GM23338 (cell line): Measurements from ENCODE around the gene MOGAT2.

ENCODE experiments used
- CREB1 ChIP-seq: fragments of 250-450 bp; sonication (Bioruptor Pico); IDR thresholded peaks from 2 replicates; pipeline ENCODE4 v1.5.0; 2020; ENCODE audit warnings: low read depth, mild to moderate bottlenecking, moderate library complexity
- EZH2 ChIP-seq: fragments of 200-600 bp; sonication (generic); IDR thresholded peaks from one replicate; pipeline ENCODE4 v1.8.0; 2017; ENCODE audit warnings: antibody characterized with exemption, mild to moderate bottlenecking, low read depth; ENCODE audit not compliant: unreplicated experiment
- EZH2phosphoT487 ChIP-seq: fragments of 200-600 bp; sonication (generic); IDR thresholded peaks from one replicate; pipeline ENCODE4 v1.8.1; 2018; ENCODE audit warnings: antibody characterized with exemption; ENCODE audit not compliant: unreplicated experiment
- JUNB ChIP-seq: IDR thresholded peaks from one replicate; pipeline ENCODE4 v1.6.1; 2016; ENCODE audit warnings: antibody characterized with exemption; ENCODE audit not compliant: unreplicated experiment
- NANOG ChIP-seq: IDR thresholded peaks from 2 replicates; pipeline ENCODE4 v1.6.1; 2016; ENCODE audit warnings: antibody characterized with exemption, borderline replicate concordance
- POLR2AphosphoS5 ChIP-seq: IDR thresholded peaks from 2 replicates; pipeline ENCODE4 v1.6.1; 2016; ENCODE audit warnings: antibody characterized with exemption, low read depth
- STAT1 ChIP-seq: IDR thresholded peaks from one replicate; pipeline ENCODE4 v1.6.1; 2016; ENCODE audit warnings: antibody characterized with exemption; ENCODE audit not compliant: unreplicated experiment
- ZNF114 ChIP-seq: fragments of 250-450 bp; sonication (Bioruptor Pico); IDR thresholded peaks from 2 replicates; pipeline ENCODE4 v1.5.0; 2020; ENCODE audit warnings: mild to moderate bottlenecking, moderate library complexity
- ZNF331 ChIP-seq: fragments of 250-450 bp; sonication (Bioruptor Pico); IDR thresholded peaks from 2 replicates; pipeline ENCODE4 v1.5.0; 2020; ENCODE audit warnings: low read depth, mild to moderate bottlenecking, moderate library complexity
- TF ChIP-seq, protein P1 (sequence below), 2 experiments: fragments of 200-600 bp in 1 of 2; sonication (generic) in 1 of 2; conservative IDR thresholded peaks; 2 replicates each; pipeline versions ENCODE4 v1.5.1 to v1.6.1; 2016 to 2017; ENCODE audit warnings: antibody characterized with exemption in 2 of 2, low read depth in 2 of 2, mild to moderate bottlenecking in 2 of 2, moderate library complexity in 1 of 2
- TF ChIP-seq, protein P2 (sequence below): IDR thresholded peaks from one replicate; pipeline ENCODE4 v1.6.1; 2018; ENCODE audit warnings: antibody characterized with exemption; ENCODE audit not compliant: unreplicated experiment
- TF ChIP-seq, protein P3 (sequence below): IDR thresholded peaks from 2 replicates; pipeline ENCODE4 v1.6.1; 2016; ENCODE audit warnings: antibody characterized with exemption
- TF ChIP-seq, protein P4 (sequence below): fragments of 250-450 bp; sonication (Bioruptor Pico); IDR thresholded peaks from 2 replicates; pipeline ENCODE4 v1.5.0; 2020; ENCODE audit warnings: mild to moderate bottlenecking, moderate library complexity

DNA sequence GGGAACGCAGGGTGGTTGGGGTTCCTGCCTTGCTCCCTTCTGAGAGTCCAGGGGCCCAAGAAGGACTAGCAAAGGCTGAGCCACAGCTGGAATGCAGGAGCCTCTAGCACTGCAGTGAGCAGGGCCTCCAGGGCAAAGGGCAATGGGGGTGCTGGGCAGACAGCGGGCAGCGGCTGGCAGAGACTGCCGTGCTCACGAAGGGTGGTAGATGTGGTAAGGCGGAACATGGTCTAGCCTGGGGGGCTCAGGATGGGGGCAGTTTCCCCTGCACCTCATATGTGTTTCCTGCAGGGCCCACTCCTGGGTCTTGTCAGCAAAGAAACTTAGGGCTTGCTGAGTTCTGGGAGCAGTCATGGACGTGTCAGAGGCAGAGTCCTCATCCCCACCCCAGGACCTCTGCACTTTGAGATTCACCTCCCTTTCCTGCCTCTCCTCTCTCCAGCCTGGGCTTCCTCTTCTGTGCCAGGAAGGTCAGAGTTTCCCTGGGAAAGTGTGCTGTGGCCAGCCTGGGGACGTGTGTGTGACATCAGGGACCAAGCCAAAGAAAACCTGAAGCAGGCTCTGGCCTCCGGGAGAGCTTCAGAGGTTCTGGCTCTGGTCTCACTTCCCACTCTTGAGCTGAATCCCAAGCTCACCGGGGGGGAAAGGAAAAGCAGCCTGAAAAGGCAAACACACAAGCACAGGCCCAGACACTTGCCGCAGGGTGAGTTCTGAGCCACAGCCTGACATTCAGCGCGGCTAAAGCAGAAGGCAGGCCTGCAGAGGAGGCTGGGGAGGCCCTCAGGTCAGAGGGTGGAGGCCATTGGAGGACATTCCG lies 4.4 kb downstream of the MOGAT2 start:
- TF ChIP-seq, protein P1, sequence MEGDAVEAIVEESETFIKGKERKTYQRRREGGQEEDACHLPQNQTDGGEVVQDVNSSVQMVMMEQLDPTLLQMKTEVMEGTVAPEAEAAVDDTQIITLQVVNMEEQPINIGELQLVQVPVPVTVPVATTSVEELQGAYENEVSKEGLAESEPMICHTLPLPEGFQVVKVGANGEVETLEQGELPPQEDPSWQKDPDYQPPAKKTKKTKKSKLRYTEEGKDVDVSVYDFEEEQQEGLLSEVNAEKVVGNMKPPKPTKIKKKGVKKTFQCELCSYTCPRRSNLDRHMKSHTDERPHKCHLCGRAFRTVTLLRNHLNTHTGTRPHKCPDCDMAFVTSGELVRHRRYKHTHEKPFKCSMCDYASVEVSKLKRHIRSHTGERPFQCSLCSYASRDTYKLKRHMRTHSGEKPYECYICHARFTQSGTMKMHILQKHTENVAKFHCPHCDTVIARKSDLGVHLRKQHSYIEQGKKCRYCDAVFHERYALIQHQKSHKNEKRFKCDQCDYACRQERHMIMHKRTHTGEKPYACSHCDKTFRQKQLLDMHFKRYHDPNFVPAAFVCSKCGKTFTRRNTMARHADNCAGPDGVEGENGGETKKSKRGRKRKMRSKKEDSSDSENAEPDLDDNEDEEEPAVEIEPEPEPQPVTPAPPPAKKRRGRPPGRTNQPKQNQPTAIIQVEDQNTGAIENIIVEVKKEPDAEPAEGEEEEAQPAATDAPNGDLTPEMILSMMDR (conservative IDR thresholded peaks at IDR 0.05; ENCODE audit: low read depth in 2 of 2), result no peak
- TF ChIP-seq EZH2phosphoT487 (no peak), EZH2 (no peak), CREB1 (no peak), POLR2AphosphoS5 (no peak), JUNB (no peak), ZNF114 (CRISPR knock-in tag) (no peak), NANOG (no peak), ZNF331 (CRISPR knock-in tag) (no peak), STAT1 (no peak)
- TF ChIP-seq, protein P2, sequence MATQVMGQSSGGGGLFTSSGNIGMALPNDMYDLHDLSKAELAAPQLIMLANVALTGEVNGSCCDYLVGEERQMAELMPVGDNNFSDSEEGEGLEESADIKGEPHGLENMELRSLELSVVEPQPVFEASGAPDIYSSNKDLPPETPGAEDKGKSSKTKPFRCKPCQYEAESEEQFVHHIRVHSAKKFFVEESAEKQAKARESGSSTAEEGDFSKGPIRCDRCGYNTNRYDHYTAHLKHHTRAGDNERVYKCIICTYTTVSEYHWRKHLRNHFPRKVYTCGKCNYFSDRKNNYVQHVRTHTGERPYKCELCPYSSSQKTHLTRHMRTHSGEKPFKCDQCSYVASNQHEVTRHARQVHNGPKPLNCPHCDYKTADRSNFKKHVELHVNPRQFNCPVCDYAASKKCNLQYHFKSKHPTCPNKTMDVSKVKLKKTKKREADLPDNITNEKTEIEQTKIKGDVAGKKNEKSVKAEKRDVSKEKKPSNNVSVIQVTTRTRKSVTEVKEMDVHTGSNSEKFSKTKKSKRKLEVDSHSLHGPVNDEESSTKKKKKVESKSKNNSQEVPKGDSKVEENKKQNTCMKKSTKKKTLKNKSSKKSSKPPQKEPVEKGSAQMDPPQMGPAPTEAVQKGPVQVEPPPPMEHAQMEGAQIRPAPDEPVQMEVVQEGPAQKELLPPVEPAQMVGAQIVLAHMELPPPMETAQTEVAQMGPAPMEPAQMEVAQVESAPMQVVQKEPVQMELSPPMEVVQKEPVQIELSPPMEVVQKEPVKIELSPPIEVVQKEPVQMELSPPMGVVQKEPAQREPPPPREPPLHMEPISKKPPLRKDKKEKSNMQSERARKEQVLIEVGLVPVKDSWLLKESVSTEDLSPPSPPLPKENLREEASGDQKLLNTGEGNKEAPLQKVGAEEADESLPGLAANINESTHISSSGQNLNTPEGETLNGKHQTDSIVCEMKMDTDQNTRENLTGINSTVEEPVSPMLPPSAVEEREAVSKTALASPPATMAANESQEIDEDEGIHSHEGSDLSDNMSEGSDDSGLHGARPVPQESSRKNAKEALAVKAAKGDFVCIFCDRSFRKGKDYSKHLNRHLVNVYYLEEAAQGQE, result no peak
- TF ChIP-seq, protein P3, sequence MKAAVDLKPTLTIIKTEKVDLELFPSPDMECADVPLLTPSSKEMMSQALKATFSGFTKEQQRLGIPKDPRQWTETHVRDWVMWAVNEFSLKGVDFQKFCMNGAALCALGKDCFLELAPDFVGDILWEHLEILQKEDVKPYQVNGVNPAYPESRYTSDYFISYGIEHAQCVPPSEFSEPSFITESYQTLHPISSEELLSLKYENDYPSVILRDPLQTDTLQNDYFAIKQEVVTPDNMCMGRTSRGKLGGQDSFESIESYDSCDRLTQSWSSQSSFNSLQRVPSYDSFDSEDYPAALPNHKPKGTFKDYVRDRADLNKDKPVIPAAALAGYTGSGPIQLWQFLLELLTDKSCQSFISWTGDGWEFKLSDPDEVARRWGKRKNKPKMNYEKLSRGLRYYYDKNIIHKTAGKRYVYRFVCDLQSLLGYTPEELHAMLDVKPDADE, result no peak
- TF ChIP-seq, protein P4, sequence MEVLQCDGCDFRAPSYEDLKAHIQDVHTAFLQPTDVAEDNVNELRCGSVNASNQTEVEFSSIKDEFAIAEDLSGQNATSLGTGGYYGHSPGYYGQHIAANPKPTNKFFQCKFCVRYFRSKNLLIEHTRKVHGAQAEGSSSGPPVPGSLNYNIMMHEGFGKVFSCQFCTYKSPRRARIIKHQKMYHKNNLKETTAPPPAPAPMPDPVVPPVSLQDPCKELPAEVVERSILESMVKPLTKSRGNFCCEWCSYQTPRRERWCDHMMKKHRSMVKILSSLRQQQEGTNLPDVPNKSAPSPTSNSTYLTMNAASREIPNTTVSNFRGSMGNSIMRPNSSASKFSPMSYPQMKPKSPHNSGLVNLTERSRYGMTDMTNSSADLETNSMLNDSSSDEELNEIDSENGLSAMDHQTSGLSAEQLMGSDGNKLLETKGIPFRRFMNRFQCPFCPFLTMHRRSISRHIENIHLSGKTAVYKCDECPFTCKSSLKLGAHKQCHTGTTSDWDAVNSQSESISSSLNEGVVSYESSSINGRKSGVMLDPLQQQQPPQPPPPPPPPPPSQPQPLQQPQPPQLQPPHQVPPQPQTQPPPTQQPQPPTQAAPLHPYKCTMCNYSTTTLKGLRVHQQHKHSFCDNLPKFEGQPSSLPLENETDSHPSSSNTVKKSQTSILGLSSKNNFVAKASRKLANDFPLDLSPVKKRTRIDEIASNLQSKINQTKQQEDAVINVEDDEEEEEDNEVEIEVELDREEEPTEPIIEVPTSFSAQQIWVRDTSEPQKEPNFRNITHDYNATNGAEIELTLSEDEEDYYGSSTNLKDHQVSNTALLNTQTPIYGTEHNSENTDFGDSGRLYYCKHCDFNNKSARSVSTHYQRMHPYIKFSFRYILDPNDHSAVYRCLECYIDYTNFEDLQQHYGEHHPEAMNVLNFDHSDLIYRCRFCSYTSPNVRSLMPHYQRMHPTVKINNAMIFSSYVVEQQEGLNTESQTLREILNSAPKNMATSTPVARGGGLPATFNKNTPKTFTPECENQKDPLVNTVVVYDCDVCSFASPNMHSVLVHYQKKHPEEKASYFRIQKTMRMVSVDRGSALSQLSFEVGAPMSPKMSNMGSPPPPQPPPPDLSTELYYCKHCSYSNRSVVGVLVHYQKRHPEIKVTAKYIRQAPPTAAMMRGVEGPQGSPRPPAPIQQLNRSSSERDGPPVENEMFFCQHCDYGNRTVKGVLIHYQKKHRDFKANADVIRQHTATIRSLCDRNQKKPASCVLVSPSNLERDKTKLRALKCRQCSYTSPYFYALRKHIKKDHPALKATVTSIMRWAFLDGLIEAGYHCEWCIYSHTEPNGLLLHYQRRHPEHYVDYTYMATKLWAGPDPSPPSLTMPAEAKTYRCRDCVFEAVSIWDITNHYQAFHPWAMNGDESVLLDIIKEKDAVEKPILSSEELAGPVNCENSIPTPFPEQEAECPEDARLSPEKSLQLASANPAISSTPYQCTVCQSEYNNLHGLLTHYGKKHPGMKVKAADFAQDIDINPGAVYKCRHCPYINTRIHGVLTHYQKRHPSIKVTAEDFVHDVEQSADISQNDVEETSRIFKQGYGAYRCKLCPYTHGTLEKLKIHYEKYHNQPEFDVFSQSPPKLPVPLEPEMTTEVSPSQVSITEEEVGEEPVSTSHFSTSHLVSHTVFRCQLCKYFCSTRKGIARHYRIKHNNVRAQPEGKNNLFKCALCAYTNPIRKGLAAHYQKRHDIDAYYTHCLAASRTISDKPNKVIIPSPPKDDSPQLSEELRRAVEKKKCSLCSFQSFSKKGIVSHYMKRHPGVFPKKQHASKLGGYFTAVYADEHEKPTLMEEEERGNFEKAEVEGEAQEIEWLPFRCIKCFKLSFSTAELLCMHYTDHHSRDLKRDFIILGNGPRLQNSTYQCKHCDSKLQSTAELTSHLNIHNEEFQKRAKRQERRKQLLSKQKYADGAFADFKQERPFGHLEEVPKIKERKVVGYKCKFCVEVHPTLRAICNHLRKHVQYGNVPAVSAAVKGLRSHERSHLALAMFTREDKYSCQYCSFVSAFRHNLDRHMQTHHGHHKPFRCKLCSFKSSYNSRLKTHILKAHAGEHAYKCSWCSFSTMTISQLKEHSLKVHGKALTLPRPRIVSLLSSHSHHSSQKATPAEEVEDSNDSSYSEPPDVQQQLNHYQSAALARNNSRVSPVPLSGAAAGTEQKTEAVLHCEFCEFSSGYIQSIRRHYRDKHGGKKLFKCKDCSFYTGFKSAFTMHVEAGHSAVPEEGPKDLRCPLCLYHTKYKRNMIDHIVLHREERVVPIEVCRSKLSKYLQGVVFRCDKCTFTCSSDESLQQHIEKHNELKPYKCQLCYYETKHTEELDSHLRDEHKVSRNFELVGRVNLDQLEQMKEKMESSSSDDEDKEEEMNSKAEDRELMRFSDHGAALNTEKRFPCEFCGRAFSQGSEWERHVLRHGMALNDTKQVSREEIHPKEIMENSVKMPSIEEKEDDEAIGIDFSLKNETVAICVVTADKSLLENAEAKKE, result no peak
